WERI-Rb-1 (cell line): ENCODE results near the gene NR4A1.

ENCODE experiments used
- DNase-seq: peaks from one replicate; pipeline ENCODE4 v3.0.0-alpha.2; 2020
- H3K27ac ChIP-seq: fragments of 250-450 bp; sonication (Bioruptor Pico); 2 replicates; pipeline ENCODE4 v1.5.1; 2020; ENCODE audit warnings: mild to moderate bottlenecking, moderate library complexity
- H3K27me3 ChIP-seq: fragments of 250-450 bp; sonication (Bioruptor Pico); 2 replicates; pipeline ENCODE4 v1.5.1; 2021; ENCODE audit warnings: mild to moderate bottlenecking, low read depth, moderate library complexity; ENCODE audit not compliant: insufficient read depth, severe bottlenecking
- H3K36me3 ChIP-seq: fragments of 250-450 bp; sonication (Bioruptor Pico); 2 replicates; pipeline ENCODE4 v1.5.1; 2020; ENCODE audit warnings: mild to moderate bottlenecking, moderate library complexity
- H3K4me3 ChIP-seq: 2 replicates; pipeline ENCODE4 v1.5.1; 2011; ENCODE audit warnings: low read depth, mild to moderate bottlenecking, control low read depth, low read length
- H3K9me3 ChIP-seq: fragments of 250-450 bp; sonication (Bioruptor Pico); 2 replicates; pipeline ENCODE4 v1.5.1; 2021; ENCODE audit warnings: mild to moderate bottlenecking, moderate library complexity; ENCODE audit not compliant: severe bottlenecking
- CTCF ChIP-seq: IDR thresholded peaks from 2 replicates; pipeline ENCODE4 v1.5.1; 2011; ENCODE audit warnings: low read depth, mild to moderate bottlenecking, control low read depth, inconsistent platforms, low read length

The NR4A1 gene

GRCh38 chr12:52035926-52036325 lies 15.3 kb upstream of the NR4A1 start:
- Histone ChIP-seq H3K9me3 (no peaks in the 10 kb centered on the region), H3K4me3 (no peak overlapping the region), H3K36me3 (peaks cover 4% of the 10 kb centered on the region; the same call in 1 of the 2 replicates), H3K27ac (no peak overlapping the region), H3K27me3 (no peaks in the 10 kb centered on the region)
- DNase-seq = no peak
- TF ChIP-seq CTCF = no peak

- Histone ChIP-seq H3K27me3 (no peaks in the 10 kb centered on the region), H3K36me3 (peaks cover 4% of the 10 kb centered on the region; the same call in 1 of the 2 replicates), H3K27ac (peak overlapping the region; percentile 50), H3K9me3 (no peaks in the 10 kb centered on the region), H3K4me3 (peak overlapping the region; percentile 39)
- DNase-seq = peak; percentile 81
- no peak for TF ChIP-seq CTCF
Measured at GRCh38 chr12:52036587-52037171, 14.6 kb upstream of the NR4A1 start.

GRCh38 chr12:52037248-52037861 lies 13.9 kb upstream of the NR4A1 start:
- peak overlapping the region; percentile 75 for H3K27ac ChIP-seq
- peak overlapping the region; percentile 91 for H3K4me3 ChIP-seq
- H3K36me3 ChIP-seq = peaks cover 6% of the 10 kb centered on the region; the same call in 1 of the 2 replicates
- no peaks in the 10 kb centered on the region for H3K27me3 ChIP-seq
- peak; percentile 11; the same call in 1 of the 2 replicates for TF ChIP-seq CTCF
- peak; percentile 47 for DNase-seq
- no peaks in the 10 kb centered on the region for H3K9me3 ChIP-seq

- Histone ChIP-seq H3K27me3 (no peaks in the 10 kb centered on the region), H3K4me3 (no peak overlapping the region), H3K27ac (no peak overlapping the region), H3K36me3 (peaks cover 13% of the 10 kb centered on the region; the same call in 1 of the 2 replicates), H3K9me3 (no peaks in the 10 kb centered on the region)
- DNase-seq = no peak
- no peak for TF ChIP-seq CTCF
Measured at GRCh38 chr12:52038447-52038846, 12.8 kb upstream of the NR4A1 start.

- Histone ChIP-seq H3K36me3 (peaks cover 22% of the 10 kb centered on the region), H3K9me3 (no peaks in the 10 kb centered on the region), H3K27me3 (no peaks in the 10 kb centered on the region), H3K27ac (no peak overlapping the region), H3K4me3 (no peak overlapping the region)
- no peak for DNase-seq
- TF ChIP-seq CTCF = no peak
Measured at GRCh38 chr12:52041035-52041434, 10.2 kb upstream of the NR4A1 start.

- Histone ChIP-seq H3K27me3 (no peaks in the 10 kb centered on the region), H3K4me3 (no peak overlapping the region), H3K27ac (no peak overlapping the region), H3K9me3 (no peaks in the 10 kb centered on the region), H3K36me3 (peaks cover 22% of the 10 kb centered on the region)
- DNase-seq = no peak
- TF ChIP-seq CTCF = no peak
Measured at GRCh38 chr12:52041695-52042123, 9.5 kb upstream of the NR4A1 start.
